ENCODE results near the gene PKNOX1.
"Not testable (repeated sequence)": the region's sequence is repeated elsewhere in the genome, so short reads cannot be mapped to it uniquely, and the experiment has no call there.

The PKNOX1 gene

GRCh38 chr21:43021756-43022600 lies 47.6 kb downstream of the PKNOX1 start:
- DNase-seq: no peak

DNA sequence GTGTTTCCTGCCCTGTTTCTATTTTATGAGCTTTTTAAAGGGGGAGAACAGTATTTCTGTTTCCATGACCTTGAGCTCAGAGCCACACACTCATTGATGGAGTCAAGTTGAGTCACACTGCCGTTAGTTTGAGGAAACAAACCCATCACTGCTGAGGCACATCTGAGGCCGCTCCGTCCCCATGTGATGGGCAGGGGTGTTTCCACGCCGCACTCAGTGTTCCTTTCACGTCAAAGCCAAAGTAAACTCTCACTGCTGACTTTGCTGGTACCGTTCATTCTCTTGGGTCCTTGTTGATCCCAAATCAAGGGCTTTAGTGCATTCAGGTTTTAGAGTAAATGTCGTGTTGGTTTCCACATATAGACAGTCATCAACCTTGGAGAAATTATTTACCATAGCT lies 48.8 kb downstream of the PKNOX1 start:
- no peak for DNase-seq

GRCh38 chr21:43024439-43025136 lies 50.2 kb downstream of the PKNOX1 start:
- no peak for DNase-seq

- no peak for DNase-seq
Observed at GRCh38 chr21:43025636-43026180, 51.3 kb downstream of the PKNOX1 start.

DNA sequence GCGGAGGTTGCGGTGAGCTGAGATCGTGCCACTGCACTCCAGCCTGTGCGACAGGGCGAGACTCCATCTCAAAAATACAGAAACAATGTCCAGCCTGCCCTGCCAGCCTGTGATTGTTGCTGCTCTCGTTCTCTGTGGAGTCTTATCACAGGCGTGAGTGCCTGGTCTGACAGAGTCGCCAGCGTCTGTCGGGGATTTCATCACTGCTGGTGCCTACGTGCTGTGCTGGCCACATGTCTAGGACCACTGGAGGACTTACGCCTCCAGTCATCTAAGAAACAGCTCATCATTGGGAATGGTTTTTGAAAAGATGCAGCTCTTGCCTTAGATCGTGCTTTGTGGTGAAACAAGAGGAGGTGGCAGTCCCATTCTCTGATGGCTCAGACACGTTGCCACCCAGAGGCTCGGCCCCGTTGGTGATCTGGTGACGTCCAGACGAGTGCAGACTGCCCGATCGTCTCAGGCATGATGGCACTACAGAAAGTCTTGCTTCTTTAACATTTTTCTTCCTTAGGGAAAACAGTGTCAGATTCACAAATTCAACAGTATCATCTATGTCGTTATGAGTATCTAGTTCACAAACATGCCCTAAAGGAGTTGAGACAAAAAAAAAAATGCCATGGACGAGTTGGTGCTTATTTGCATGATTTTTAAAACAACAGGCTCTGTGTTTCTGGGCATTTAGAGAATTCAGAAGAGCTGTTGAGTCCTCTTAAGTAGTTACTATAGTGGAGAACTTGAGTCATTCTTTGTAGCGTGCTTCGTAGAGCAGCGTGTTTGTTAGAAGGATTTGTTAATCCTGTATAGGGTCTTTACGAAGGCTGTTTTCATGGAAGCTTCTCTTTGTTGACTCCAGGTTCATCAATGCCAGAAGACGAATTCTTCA lies 53.7 kb downstream of the PKNOX1 start:
- no peak for DNase-seq

- DNase-seq: no peak
Observed at GRCh38 chr21:43029785-43030184, 55.4 kb downstream of the PKNOX1 start.

GRCh38 chr21:43031121-43031619 lies 56.8 kb downstream of the PKNOX1 start:
- no peak for DNase-seq

DNA sequence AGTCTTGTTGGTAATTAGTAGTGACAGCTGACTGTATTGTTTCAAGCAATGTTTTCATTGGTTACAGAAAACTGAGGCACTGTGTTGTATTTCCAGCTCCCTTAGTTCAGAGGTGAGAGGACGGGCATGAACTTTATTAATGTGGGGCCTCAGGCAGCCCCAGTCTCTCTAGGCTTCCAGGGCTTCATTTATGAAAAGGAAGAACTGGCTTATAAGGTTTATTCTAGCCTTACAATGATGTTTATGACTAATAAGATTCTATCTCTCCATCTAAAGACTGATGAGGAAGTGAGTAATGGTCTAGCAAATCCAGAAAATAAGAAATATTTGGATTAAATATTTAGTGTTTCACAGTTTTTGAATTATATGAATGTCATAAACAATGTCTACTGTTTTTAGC lies 59.7 kb downstream of the PKNOX1 start:
- no peak for DNase-seq

DNA sequence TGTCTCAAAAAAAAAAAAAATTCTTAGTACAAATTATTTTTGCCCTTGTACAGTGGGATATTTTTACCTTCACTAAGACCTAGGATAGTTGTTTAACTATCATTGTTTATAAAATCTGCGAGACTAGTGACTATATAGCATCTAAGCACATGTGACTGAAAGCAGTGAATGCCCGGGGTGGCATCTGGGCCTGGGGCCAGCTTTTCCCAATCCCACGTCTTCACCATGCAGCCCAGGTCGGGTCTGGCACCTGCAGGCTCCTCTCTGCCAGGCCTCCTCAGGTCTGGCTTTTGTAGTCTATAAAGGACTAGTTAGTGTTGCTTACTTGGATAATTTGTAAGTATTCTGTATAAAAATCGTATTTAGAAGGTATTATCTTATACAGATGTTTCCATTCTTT lies 60.5 kb downstream of the PKNOX1 start:
- no peak for DNase-seq

DNA sequence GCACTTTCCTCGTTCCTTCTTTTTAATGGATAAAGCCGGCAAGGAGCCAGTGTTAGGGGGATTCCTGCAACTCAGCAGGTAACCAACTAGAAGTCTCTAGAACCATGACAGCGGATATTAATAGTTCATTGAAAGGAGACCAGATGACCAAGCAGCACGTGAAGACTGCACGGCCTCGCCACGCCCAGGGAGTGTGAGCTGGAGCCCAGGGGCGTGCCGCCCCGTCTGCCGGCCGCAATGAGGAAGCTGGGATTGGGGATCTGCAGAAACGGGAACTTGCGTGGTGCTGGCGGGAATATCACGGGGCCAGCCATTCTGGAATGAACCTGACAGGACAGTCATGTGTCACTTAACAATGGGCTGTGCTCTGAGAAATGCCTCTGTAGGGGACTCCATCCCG lies 62.5 kb downstream of the PKNOX1 start:
- not testable (repeated sequence) for DNase-seq

DNA sequence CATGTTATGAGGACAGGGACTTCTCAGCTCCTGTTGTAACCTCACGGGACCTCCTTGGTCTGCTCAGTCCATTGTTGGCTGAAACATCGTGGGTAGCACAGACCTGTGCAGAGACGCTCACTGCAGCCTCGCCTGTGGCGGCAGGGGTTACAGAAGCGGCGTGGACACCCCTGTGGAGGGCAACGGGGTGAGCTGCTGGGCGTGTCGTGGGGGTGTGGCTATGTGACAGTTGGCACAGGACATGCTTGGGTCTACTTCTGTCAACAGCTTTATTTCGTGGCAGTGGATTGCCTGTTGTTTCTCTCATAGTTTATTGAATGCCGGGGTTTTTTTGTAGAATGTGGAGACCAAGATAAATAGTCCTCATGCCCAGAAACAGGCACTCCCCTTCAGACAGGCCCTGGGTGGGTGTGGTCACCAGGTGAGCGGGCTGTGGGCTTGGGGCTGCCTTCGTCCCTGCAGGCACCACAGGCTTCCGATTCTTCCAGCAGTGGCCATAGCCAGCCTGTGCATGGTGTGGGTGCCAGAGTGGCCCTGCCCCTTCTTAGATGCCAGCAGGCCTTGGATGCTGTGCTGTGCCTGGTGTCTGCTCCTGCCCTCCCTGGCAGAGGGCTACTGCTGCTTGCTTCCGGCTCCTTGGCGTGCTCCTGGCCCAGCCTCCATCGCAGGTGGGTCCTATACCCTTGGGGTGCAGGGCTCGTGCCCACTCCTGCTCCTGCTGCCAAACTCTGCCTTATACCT lies 63.7 kb downstream of the PKNOX1 start:
- not testable (repeated sequence) for DNase-seq

DNA sequence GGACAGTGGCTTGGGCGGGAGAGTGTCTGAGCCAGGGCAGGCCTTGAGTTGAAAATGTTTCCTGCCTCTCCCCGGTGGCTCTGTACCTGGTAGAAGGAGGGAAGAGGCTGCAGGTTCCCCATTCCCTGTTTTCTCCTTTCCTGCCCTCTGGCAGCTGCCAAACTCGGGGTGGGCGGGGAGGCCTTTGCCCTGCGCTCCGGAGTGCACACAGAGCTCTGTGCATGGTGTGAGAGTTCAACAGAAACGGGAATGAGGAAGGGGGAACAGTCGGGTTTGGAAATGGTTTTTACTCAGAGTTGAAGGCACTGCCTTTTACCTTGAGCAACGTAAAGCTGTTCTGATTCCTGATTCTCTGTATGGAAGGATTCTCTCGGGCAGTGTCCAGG lies 64.3 kb downstream of the PKNOX1 start:
- DNase-seq: not testable (repeated sequence)

DNA sequence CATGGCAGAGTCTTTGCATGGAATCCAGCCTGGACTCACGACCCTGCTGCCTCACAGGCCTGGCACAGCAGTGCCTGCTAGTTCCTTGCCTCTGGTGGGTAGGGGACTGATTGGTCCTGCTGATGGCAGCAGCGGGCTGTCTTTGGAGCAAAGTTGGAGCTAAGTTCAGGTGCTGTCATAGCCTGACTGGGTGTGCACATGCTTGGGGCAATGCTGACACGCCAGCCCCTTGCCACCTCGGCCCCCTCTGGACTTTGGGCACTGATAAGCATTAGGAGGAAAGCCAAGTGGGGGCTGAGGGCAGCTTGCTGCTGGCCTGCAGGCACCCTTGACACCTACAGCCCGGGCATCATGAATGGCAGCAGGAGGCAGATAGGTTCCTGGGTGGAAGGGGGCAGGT lies 67.8 kb downstream of the PKNOX1 start:
- DNase-seq: not testable (repeated sequence)

DNA sequence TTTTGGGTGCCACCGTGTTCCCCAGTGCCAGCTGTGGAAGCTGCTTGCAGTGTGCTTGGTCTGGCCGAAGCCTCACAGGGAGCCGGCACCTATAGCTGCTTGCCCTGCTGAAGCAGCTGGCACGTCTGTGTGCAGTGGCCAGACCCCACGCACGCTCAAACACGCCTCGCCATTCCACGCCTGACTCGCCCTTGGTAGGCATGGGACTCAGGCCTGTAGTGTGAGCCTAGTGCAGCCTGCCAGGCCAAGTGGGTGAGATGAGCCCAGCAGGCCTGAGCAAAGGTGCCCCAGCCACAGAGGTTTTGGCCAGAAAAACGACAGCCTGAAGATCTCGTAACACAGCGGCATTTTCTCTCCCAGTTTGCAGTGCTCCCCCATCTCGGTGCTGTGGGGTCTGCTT lies 68.9 kb downstream of the PKNOX1 start:
- DNase-seq: not testable (repeated sequence)

DNA sequence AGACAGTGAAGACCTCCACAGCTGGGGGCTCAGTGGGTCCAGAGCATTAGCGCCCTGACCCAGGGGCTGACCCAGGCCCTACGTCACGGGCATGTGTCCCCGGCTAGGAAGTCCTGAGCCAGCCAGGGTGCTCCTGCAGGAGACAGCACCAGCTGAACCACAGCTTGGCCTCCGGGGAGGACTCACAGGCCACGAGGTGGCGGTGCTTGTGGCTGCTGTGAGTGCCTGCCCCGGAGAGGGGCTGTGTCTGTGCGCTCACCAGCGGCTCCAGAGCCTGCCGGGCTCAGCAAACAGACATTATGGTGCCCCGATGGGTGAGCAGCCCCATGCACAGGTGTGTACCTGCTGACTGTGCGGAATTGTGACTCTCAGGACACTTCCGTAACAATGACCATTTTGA lies 70.2 kb downstream of the PKNOX1 start:
- DNase-seq: not testable (repeated sequence)

GRCh38 chr21:43045165-43045875 lies 71.0 kb downstream of the PKNOX1 start:
- DNase-seq: not testable (repeated sequence)

DNA sequence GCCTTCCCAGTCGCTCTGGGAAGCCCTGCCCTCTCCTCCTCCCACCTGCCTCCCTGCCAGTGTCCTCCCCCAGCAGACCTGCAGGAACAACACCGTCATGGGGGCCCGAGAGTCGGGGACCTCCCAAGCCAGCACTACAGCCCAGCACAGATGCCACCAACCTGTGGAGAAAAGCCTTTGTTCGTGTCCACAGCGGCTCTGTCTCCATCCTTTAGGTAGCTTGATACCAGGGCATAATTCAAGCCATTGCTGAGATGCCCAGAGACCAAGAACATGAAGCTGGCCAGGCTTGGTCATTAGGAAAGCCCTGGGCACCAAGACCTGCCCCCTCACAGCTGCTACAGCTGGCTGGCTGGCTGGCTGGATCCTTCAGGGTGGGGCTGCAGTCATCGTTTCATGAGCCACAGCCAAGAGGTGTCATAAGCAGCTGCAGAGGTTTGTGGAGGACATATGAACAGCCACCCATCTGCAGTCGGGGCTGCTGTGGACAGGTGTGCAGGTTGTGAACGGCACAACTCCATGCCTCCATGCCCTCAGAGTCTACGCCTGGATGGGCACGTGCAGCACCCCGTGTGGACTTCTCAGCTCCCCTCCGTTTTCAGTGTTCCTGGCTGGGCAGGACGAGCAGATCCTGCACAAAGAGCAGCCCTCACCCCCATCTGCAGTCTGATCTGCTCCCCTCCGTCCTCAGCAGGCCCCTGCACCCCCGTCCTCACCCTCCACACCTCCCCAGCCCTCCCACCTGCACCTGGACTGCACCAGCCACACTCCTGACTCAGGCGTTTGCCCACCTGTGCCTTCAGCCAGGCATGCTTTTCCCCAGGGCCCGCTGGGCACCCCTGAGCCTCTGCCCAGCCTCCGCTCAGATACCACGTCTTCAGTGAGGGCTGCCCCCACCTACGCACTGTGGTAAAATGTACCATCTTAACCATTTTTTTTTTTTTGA lies 71.8 kb downstream of the PKNOX1 start:
- DNase-seq: not testable (repeated sequence)

GRCh38 chr21:43053112-43053511 lies 78.8 kb downstream of the PKNOX1 start:
- not testable (repeated sequence) for DNase-seq

DNA sequence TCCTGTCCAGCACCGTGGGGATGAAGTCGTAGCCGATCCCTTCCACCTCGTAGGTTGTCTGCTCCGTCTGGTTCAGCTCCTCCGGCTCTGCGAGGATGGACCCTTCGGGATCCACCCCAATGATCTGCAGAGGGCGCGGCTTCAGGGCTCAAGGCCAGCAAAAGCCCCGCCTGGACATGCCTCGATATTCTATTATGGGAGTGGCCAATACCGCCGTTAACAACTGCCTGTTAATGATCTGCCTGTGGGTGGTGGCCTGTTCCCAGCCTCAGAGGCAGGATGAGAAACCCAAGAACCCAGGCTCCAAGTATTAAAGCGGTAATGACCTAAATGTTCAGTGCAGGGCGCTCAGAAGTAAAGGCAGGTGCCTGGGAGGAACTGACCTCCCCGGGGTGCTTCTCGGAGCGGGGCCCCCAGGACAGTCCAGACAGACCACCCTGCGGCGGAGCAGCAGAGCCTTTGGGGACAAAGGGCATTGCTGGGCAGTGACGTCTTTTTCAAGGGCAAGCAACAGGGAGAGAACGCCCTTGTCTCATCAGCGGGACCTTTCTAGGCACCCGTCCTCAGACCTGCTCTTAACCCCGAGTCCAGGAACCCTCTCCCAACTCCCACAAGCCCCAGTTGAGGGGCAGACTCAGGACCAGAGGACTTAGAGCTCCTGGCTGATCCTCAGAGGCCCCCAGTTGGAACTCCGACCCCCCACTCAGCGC lies 88.7 kb downstream of the PKNOX1 start:
- DNase-seq: not testable (repeated sequence)

Measured in NCI-H524 treated with DMSO at 0.1 percent for 48 hours (cell line).